Measurements from ENCODE around the gene JPT1. TPM values are rescaled to one million over a fixed set of nuclear protein-coding genes. Genes with fewer than 3 reads are reported as not detected.

The JPT1 gene
- total RNA-seq, 2 donors from 2014 or later, result 19.6 to 45.7 TPM

- peak; percentile 96 for TF ChIP-seq CTCF (IDR thresholded peaks at IDR 0.05)
- DNase-seq (ENCODE audit: low spot score) (peak; percentile 78), ATAC-seq (ENCODE audit: insufficient number of reproducible peaks, low FRiP score, low read depth) (peak; percentile 58)
- Histone ChIP-seq H3K4me1 (ENCODE audit: control insufficient read depth in 1 of 2, low read depth in 2 of 2) (peaks cover 18 to 38% of the 10 kb centered on the region in 2 donors), H3K27ac (peak overlapping the region; percentile 50 to 74), H3K27me3 (replicated peaks; ENCODE audit: insufficient read depth) (no peaks in the 10 kb centered on the region), H3K4me3 (peak overlapping the region; percentile 74), H3K36me3 (no peaks in the 10 kb centered on the region), H3K9me3 (no peaks in the 10 kb centered on the region)
Observed at GRCh38 chr17:75113798-75114551, 40.3 kb downstream of the JPT1 start.

- no peaks in the 10 kb centered on the region for H3K9me3 ChIP-seq
- no peaks in the 10 kb centered on the region for H3K36me3 ChIP-seq
- no peak for DNase-seq (ENCODE audit: low spot score)
- no peak for TF ChIP-seq CTCF (IDR thresholded peaks at IDR 0.05)
- no peaks in the 10 kb centered on the region for H3K27me3 ChIP-seq (replicated peaks; ENCODE audit: insufficient read depth)
- no peak overlapping the region for H3K27ac ChIP-seq
- peaks cover 18 to 40% of the 10 kb centered on the region in 2 donors for H3K4me1 ChIP-seq (ENCODE audit: control insufficient read depth in 1 of 2, low read depth in 2 of 2)
- no peak for ATAC-seq (ENCODE audit: insufficient number of reproducible peaks, low FRiP score, low read depth)
- no peak overlapping the region for H3K4me3 ChIP-seq
Observed at GRCh38 chr17:75111777-75112335, 42.5 kb downstream of the JPT1 start.

- peak overlapping the region; percentile 94 for H3K4me3 ChIP-seq
- H3K4me1 ChIP-seq (ENCODE audit: control insufficient read depth in 1 of 2, low read depth in 2 of 2), result peaks cover 18 to 40% of the 10 kb centered on the region in 2 donors
- no peaks in the 10 kb centered on the region for H3K9me3 ChIP-seq
- TF ChIP-seq CTCF (IDR thresholded peaks at IDR 0.05), result no peak
- DNase-seq (ENCODE audit: low spot score) (no peak), ATAC-seq (ENCODE audit: insufficient number of reproducible peaks, low FRiP score, low read depth) (no peak)
- H3K27ac ChIP-seq, result no peak overlapping the region
- H3K27me3 ChIP-seq (replicated peaks; ENCODE audit: insufficient read depth), result no peaks in the 10 kb centered on the region
- H3K36me3 ChIP-seq, result no peaks in the 10 kb centered on the region
Observed at GRCh38 chr17:75110234-75110937, 43.9 kb downstream of the JPT1 start.

- H3K9me3 ChIP-seq, result no peaks in the 10 kb centered on the region
- H3K4me1 ChIP-seq (ENCODE audit: control insufficient read depth in 1 of 2, low read depth in 2 of 2), result peaks cover 14 to 33% of the 10 kb centered on the region in 2 donors
- peak within 1 kb of the TSS; percentile 94 for H3K4me3 ChIP-seq
- DNase-seq (ENCODE audit: low spot score), result peak; percentile 32
- H3K27ac ChIP-seq, result no peak within 1 kb of the TSS
- no peak for ATAC-seq (ENCODE audit: insufficient number of reproducible peaks, low FRiP score, low read depth)
- TF ChIP-seq CTCF (IDR thresholded peaks at IDR 0.05), result no peak
- no peaks in the 10 kb centered on the region for H3K36me3 ChIP-seq
- H3K27me3 ChIP-seq (replicated peaks; ENCODE audit: insufficient read depth), result no peaks in the 10 kb centered on the region
Observed at GRCh38 chr17:75109407-75110233, 44.7 kb downstream of the JPT1 start, which contains the start of gene ARMC7. TSS of gene ARMC7 (plus strand) at chr17:75109969. CDS start at chr17:75110289, 320 bp downstream.

All from thoracic aorta (tissue), 2 donors.